ENCODE results near the gene RAVER2. TPM values are rescaled to one million over a fixed set of nuclear protein-coding genes. Genes with fewer than 3 reads are reported as not detected.

The RAVER2 gene
- total RNA-seq, 1 donor from 2014 or later, result 11.9 TPM

DNA sequence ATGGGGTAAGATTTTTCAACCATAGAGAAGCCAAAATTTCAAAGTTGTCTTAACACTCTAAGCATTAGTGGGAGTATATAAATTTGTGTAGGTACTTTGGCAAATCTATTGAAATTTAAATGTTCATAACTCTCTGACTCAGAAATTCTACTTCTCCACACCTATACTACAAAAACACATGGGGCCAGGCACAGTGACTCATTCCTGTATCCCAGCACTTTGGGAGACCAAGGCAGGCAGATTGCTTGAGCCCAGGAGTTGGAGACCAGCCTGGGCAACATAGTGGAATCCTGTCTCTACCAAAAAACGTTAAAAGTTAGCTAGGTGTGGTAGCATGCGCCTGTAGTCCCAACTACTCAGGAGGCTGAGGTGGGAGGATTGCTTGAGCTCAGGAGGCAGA lies 41.3 kb upstream of the RAVER2 start:
- Mint-ChIP-seq H3K36me3 (ENCODE audit: low read depth, unreplicated experiment) (no peaks in the 10 kb centered on the region), H3K9me3 (ENCODE audit: unreplicated experiment) (no peaks in the 10 kb centered on the region), H3K27ac (ENCODE audit: unreplicated experiment) (no peak overlapping the region), H3K4me1 (ENCODE audit: unreplicated experiment) (no peaks in the 10 kb centered on the region), H3K27me3 (ENCODE audit: unreplicated experiment) (no peaks in the 10 kb centered on the region), H3K4me3 (ENCODE audit: unreplicated experiment) (no peak overlapping the region)
- TF ChIP-seq, protein P1, sequence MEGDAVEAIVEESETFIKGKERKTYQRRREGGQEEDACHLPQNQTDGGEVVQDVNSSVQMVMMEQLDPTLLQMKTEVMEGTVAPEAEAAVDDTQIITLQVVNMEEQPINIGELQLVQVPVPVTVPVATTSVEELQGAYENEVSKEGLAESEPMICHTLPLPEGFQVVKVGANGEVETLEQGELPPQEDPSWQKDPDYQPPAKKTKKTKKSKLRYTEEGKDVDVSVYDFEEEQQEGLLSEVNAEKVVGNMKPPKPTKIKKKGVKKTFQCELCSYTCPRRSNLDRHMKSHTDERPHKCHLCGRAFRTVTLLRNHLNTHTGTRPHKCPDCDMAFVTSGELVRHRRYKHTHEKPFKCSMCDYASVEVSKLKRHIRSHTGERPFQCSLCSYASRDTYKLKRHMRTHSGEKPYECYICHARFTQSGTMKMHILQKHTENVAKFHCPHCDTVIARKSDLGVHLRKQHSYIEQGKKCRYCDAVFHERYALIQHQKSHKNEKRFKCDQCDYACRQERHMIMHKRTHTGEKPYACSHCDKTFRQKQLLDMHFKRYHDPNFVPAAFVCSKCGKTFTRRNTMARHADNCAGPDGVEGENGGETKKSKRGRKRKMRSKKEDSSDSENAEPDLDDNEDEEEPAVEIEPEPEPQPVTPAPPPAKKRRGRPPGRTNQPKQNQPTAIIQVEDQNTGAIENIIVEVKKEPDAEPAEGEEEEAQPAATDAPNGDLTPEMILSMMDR (IDR thresholded peaks at IDR 0.05; ENCODE audit: unreplicated experiment), result no peak
- DNase-seq (ENCODE audit: low spot score), result no peak

DNA sequence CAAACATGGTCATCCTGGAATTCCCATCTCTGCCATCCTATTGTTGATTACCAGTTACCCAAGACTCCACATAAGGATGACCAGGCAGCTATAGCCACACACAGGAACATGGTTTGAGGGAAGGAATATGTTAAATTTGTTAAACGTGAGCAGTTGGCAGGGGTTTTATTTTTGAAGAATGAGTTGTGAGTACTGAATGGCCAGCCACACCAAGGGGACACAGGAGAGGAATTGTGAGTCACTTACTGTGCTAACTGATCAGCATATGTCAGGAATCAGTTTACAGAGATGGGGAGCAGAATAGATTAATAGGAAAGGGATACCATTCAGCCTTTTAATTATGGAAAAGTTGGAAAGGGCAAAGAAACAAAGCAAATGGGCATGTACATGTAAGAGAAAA lies 39.3 kb upstream of the RAVER2 start:
- no peak overlapping the region for H3K27ac Mint-ChIP-seq (ENCODE audit: unreplicated experiment)
- peaks cover 4% of the 10 kb centered on the region for H3K4me1 Mint-ChIP-seq (ENCODE audit: unreplicated experiment)
- H3K9me3 Mint-ChIP-seq (ENCODE audit: unreplicated experiment), result no peaks in the 10 kb centered on the region
- H3K27me3 Mint-ChIP-seq (ENCODE audit: unreplicated experiment), result no peaks in the 10 kb centered on the region
- TF ChIP-seq, protein P1 (IDR thresholded peaks at IDR 0.05; ENCODE audit: unreplicated experiment), result no peak
- no peak overlapping the region for H3K4me3 Mint-ChIP-seq (ENCODE audit: unreplicated experiment)
- DNase-seq (ENCODE audit: low spot score), result no peak
- H3K36me3 Mint-ChIP-seq (ENCODE audit: low read depth, unreplicated experiment), result no peaks in the 10 kb centered on the region

DNA sequence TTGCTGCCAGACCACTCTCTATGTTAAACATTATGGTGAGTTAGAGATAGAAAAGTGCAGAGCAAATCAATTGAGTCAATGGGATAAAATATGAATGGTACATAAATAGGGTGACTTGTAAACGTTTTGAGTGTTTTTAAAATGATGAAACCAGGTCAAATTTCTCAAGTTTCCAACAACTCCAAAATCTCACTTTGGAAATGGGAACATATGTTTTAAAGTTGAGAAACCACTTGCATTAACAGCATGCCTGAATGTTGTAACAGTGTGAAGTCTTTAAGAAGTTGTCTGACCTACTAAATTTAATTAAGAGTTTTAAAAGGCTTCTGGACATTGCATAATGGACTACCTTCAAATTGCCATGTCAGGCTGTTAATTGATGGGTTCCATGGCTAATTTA lies 33.6 kb upstream of the RAVER2 start:
- H3K27ac Mint-ChIP-seq (ENCODE audit: unreplicated experiment), result no peak overlapping the region

DNA sequence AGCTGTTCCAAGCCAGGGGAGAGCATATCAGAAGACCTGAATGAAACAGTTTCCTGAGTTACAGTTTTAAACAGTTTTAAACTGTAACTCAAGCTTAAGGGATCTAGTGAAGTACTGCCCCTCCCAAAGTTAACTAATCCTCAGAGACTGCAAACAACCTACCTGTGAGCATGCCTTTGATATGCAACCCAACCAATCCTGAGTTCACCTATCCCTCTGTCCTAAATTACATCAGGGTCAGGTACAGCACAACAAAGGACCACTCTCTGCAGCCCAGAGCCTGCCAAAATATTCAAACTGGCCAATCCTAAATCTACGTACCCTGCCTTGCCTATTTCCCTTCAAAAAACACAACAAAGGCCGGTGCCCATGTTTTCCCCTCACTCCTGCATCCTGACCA lies 32.8 kb upstream of the RAVER2 start:
- Mint-ChIP-seq H3K27me3 (ENCODE audit: unreplicated experiment) (no peaks in the 10 kb centered on the region), H3K4me3 (ENCODE audit: unreplicated experiment) (no peak overlapping the region), H3K9me3 (ENCODE audit: unreplicated experiment) (no peaks in the 10 kb centered on the region), H3K4me1 (ENCODE audit: unreplicated experiment) (peaks cover 4% of the 10 kb centered on the region), H3K36me3 (ENCODE audit: low read depth, unreplicated experiment) (no peaks in the 10 kb centered on the region), H3K27ac (ENCODE audit: unreplicated experiment) (no peak overlapping the region)
- DNase-seq (ENCODE audit: low spot score), result no peak
- TF ChIP-seq, protein P1 (IDR thresholded peaks at IDR 0.05; ENCODE audit: unreplicated experiment), result no peak

More for the DNA sequence above, 33.6 kb upstream of the RAVER2 start:
- Mint-ChIP-seq H3K9me3 (ENCODE audit: unreplicated experiment) (no peaks in the 10 kb centered on the region), H3K36me3 (ENCODE audit: low read depth, unreplicated experiment) (no peaks in the 10 kb centered on the region), H3K27me3 (ENCODE audit: unreplicated experiment) (no peaks in the 10 kb centered on the region), H3K4me1 (ENCODE audit: unreplicated experiment) (peaks cover 4% of the 10 kb centered on the region), H3K4me3 (ENCODE audit: unreplicated experiment) (no peak overlapping the region)
- no peak for DNase-seq (ENCODE audit: low spot score)
- TF ChIP-seq, protein P1 (IDR thresholded peaks at IDR 0.05; ENCODE audit: unreplicated experiment), result no peak

DNA sequence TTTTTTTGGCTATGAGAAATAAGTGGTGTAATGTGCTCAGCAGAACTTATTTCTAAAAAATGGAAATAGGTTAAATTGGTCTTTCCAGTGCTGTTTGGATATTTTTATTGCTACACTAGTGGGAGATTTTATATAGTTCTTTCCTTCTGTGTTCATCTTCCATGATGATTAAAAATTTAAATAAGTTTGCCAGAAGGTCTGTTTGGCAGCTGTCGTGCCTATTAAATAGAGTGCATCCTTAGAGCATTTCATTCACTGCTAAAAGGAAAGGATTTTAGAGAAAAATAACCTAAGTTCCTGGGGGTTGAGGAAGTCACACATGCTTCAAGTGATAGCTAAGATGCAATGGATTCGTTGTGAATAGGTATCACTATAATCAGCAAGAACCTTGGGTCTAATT lies 29.7 kb upstream of the RAVER2 start:
- H3K9me3 Mint-ChIP-seq (ENCODE audit: unreplicated experiment), result no peaks in the 10 kb centered on the region
- no peaks in the 10 kb centered on the region for H3K27me3 Mint-ChIP-seq (ENCODE audit: unreplicated experiment)
- no peaks in the 10 kb centered on the region for H3K4me1 Mint-ChIP-seq (ENCODE audit: unreplicated experiment)
- DNase-seq (ENCODE audit: low spot score), result no peak
- peaks cover 4% of the 10 kb centered on the region for H3K36me3 Mint-ChIP-seq (ENCODE audit: low read depth, unreplicated experiment)
- H3K27ac Mint-ChIP-seq (ENCODE audit: unreplicated experiment), result no peak overlapping the region
- no peak overlapping the region for H3K4me3 Mint-ChIP-seq (ENCODE audit: unreplicated experiment)
- TF ChIP-seq, protein P1 (IDR thresholded peaks at IDR 0.05; ENCODE audit: unreplicated experiment), result no peak

Data from endothelial cell (in vitro differentiated cells).